Measurements from ENCODE around the gene IPO4. TPM values are rescaled to one million over a fixed set of nuclear protein-coding genes. Genes with fewer than 3 reads are reported as not detected.
"Not testable (repeated sequence)": the region's sequence is repeated elsewhere in the genome, so short reads cannot be mapped to it uniquely, and the experiment has no call there.

IPO4 gene
- total RNA-seq, 2 donors from 2014 or later = 34.0 to 78.7 TPM

GRCh38 chr14:24206260-24207103, 17.9 kb upstream of the IPO4 start:
- peaks cover 5% of the 10 kb centered on the region for H3K9me3 Mint-ChIP-seq
- H3K27ac Mint-ChIP-seq = peak overlapping the region; percentile 80
- no peak for ATAC-seq (replicated peaks)
- H3K27me3 Mint-ChIP-seq = no peaks in the 10 kb centered on the region
- H3K36me3 Mint-ChIP-seq (ENCODE audit: low read depth) = peaks cover 95% of the 10 kb centered on the region
- peaks cover 36% of the 10 kb centered on the region for H3K4me1 Mint-ChIP-seq
- H3K4me3 Mint-ChIP-seq = no peak overlapping the region

GRCh38 chr14:24204163-24205146, 15.8 kb upstream of the IPO4 start:
- Mint-ChIP-seq H3K9me3 (peaks cover 5% of the 10 kb centered on the region), H3K36me3 (ENCODE audit: low read depth) (peaks cover 95% of the 10 kb centered on the region), H3K4me1 (peaks cover 33% of the 10 kb centered on the region), H3K27me3 (no peaks in the 10 kb centered on the region), H3K27ac (no peak overlapping the region), H3K4me3 (no peak overlapping the region)
- ATAC-seq (replicated peaks) = no peak

- not testable (repeated sequence) for ATAC-seq (replicated peaks); H3K27ac Mint-ChIP-seq; H3K4me3 Mint-ChIP-seq; H3K9me3 Mint-ChIP-seq; H3K27me3 Mint-ChIP-seq
- peaks cover 44% of the 10 kb centered on the region for H3K4me1 Mint-ChIP-seq
- peaks cover 97% of the 10 kb centered on the region for H3K36me3 Mint-ChIP-seq (ENCODE audit: low read depth)
Observed at GRCh38 chr14:24203249-24203886, 14.8 kb upstream of the IPO4 start.

GRCh38 chr14:24202538-24202937, 13.9 kb upstream of the IPO4 start:
- not testable (repeated sequence) for H3K27ac Mint-ChIP-seq; H3K27me3 Mint-ChIP-seq; H3K9me3 Mint-ChIP-seq; H3K4me3 Mint-ChIP-seq; ATAC-seq (replicated peaks)
- Mint-ChIP-seq H3K36me3 (ENCODE audit: low read depth) (peaks cover 89% of the 10 kb centered on the region), H3K4me1 (peaks cover 39% of the 10 kb centered on the region)

GRCh38 chr14:24198814-24199524, 10.4 kb upstream of the IPO4 start:
- no peaks in the 10 kb centered on the region for H3K27me3 Mint-ChIP-seq
- ATAC-seq (replicated peaks) = no peak
- peaks cover 67% of the 10 kb centered on the region for H3K36me3 Mint-ChIP-seq (ENCODE audit: low read depth)
- H3K9me3 Mint-ChIP-seq = peaks cover 5% of the 10 kb centered on the region
- peak overlapping the region; percentile 72 for H3K27ac Mint-ChIP-seq
- H3K4me1 Mint-ChIP-seq = peaks cover 37% of the 10 kb centered on the region
- H3K4me3 Mint-ChIP-seq = peak overlapping the region; percentile 56

GRCh38 chr14:24197056-24197450, 8.4 kb upstream of the IPO4 start:
- Mint-ChIP-seq H3K27ac (peak overlapping the region; percentile 99), H3K36me3 (ENCODE audit: low read depth) (peaks cover 65% of the 10 kb centered on the region), H3K4me3 (peak overlapping the region; percentile 98)

GRCh38 chr14:24196071-24197055, 7.7 kb upstream of the IPO4 start:
- Mint-ChIP-seq H3K9me3 (no peaks in the 10 kb centered on the region), H3K4me3 (peak overlapping the region; percentile 98), H3K27me3 (no peaks in the 10 kb centered on the region), H3K27ac (peak overlapping the region; percentile 99), H3K4me1 (peaks cover 47% of the 10 kb centered on the region), H3K36me3 (ENCODE audit: low read depth) (peaks cover 65% of the 10 kb centered on the region)
- no peak for ATAC-seq (replicated peaks)

More at GRCh38 chr14:24197056-24197450, 8.4 kb upstream of the IPO4 start:
- Mint-ChIP-seq H3K4me1 (peaks cover 49% of the 10 kb centered on the region), H3K27me3 (no peaks in the 10 kb centered on the region), H3K9me3 (no peaks in the 10 kb centered on the region)
- ATAC-seq (replicated peaks) = no peak

GRCh38 chr14:24195186-24196070, 6.8 kb upstream of the IPO4 start, which contains the start of gene TM9SF1:
Gene TM9SF1, minus strand, starts transcription at chr14:24195441. Its CDS starts 422 bp downstream, at chr14:24195019.
- Mint-ChIP-seq H3K9me3 (no peaks in the 10 kb centered on the region), H3K36me3 (ENCODE audit: low read depth) (peaks cover 61% of the 10 kb centered on the region), H3K4me1 (peaks cover 44% of the 10 kb centered on the region), H3K4me3 (peak within 1 kb of the TSS; percentile 98), H3K27ac (peak within 1 kb of the TSS; percentile 99), H3K27me3 (no peaks in the 10 kb centered on the region)
- ATAC-seq (replicated peaks) = peak; percentile 96

- peaks cover 49% of the 10 kb centered on the region for H3K4me1 Mint-ChIP-seq
- peak overlapping the region; percentile 98 for H3K4me3 Mint-ChIP-seq
- H3K36me3 Mint-ChIP-seq (ENCODE audit: low read depth) = peaks cover 61% of the 10 kb centered on the region
- no peaks in the 10 kb centered on the region for H3K9me3 Mint-ChIP-seq
- no peak for ATAC-seq (replicated peaks)
- H3K27ac Mint-ChIP-seq = peak overlapping the region; percentile 99
- no peaks in the 10 kb centered on the region for H3K27me3 Mint-ChIP-seq
Observed at GRCh38 chr14:24194873-24195185, 6.2 kb upstream of the IPO4 start.

GRCh38 chr14:24194186-24194872, 5.7 kb upstream of the IPO4 start:
- no peaks in the 10 kb centered on the region for H3K27me3 Mint-ChIP-seq
- no peak for ATAC-seq (replicated peaks)
- no peaks in the 10 kb centered on the region for H3K9me3 Mint-ChIP-seq
- H3K4me3 Mint-ChIP-seq = peak overlapping the region; percentile 98
- H3K36me3 Mint-ChIP-seq (ENCODE audit: low read depth) = peaks cover 58% of the 10 kb centered on the region
- H3K27ac Mint-ChIP-seq = peak overlapping the region; percentile 99
- peaks cover 49% of the 10 kb centered on the region for H3K4me1 Mint-ChIP-seq

- H3K27me3 Mint-ChIP-seq = no peaks in the 10 kb centered on the region
- peaks cover 48% of the 10 kb centered on the region for H3K36me3 Mint-ChIP-seq (ENCODE audit: low read depth)
- H3K4me1 Mint-ChIP-seq = peaks cover 43% of the 10 kb centered on the region
- H3K27ac Mint-ChIP-seq = no peak overlapping the region
- H3K4me3 Mint-ChIP-seq = no peak overlapping the region
- H3K9me3 Mint-ChIP-seq = no peaks in the 10 kb centered on the region
- no peak for ATAC-seq (replicated peaks)
Observed at GRCh38 chr14:24192933-24193332, 4.3 kb upstream of the IPO4 start.

- no peaks in the 10 kb centered on the region for H3K27me3 Mint-ChIP-seq
- peaks cover 55% of the 10 kb centered on the region for H3K36me3 Mint-ChIP-seq (ENCODE audit: low read depth)
- no peak overlapping the region for H3K27ac Mint-ChIP-seq
- ATAC-seq (replicated peaks) = no peak
- no peak overlapping the region for H3K4me3 Mint-ChIP-seq
- peaks cover 38% of the 10 kb centered on the region for H3K4me1 Mint-ChIP-seq
- H3K9me3 Mint-ChIP-seq = no peaks in the 10 kb centered on the region
Observed at GRCh38 chr14:24190416-24190815, 1.8 kb upstream of the IPO4 start.

Data from activated T-helper 17 cell treated with anti-CD3 and anti-CD28 coated beads, Interleukin-2, amount 50 U/mL, for 72 hours (primary cell).